Measurements from ENCODE around the gene GRB10. TPM values are rescaled to one million over a fixed set of nuclear protein-coding genes. Genes with fewer than 3 reads are reported as not detected.

Gene GRB10
- total RNA-seq, 4 donors from 2014 or later: 33.9 to 72.6 (median 41.8) TPM

DNA sequence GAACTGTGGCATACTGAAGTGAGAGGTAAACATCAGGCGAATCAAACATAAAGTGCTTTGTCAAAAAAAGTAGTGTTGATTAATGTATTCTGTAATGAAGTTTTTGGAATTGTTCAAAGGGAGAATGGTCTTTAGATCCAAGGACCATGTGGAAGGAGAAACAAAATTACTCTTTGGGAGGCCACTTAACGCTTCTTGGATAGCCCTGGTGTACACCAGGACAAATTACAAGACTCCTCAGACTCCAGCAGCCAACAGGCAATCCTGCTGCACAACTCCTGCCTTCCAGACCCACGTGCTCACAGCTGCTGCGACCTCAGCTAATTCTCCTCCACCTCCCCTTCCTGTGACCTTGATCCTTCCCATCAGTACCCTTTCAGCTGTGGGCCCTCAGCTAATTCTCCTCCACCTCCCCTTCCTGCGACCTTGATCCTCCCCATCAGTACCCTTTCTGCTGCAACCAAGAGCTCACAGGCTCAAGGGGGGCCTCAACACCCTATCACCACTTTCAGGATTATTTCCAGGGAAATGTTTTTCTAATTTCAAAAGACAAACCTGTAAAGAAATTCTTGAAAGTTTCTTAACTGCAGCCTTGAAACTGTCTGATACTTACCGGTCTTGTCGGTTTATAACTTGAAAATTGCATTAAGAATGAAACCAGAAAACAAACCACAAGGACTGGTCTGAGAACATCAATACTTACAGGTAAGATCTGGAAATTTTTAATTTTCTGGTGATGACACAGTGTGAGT lies 187.8 kb downstream of the GRB10 start:
- no peak overlapping the region for H3K27ac ChIP-seq
- no peaks in the 10 kb centered on the region for H3K36me3 ChIP-seq
- TF ChIP-seq, protein P1, sequence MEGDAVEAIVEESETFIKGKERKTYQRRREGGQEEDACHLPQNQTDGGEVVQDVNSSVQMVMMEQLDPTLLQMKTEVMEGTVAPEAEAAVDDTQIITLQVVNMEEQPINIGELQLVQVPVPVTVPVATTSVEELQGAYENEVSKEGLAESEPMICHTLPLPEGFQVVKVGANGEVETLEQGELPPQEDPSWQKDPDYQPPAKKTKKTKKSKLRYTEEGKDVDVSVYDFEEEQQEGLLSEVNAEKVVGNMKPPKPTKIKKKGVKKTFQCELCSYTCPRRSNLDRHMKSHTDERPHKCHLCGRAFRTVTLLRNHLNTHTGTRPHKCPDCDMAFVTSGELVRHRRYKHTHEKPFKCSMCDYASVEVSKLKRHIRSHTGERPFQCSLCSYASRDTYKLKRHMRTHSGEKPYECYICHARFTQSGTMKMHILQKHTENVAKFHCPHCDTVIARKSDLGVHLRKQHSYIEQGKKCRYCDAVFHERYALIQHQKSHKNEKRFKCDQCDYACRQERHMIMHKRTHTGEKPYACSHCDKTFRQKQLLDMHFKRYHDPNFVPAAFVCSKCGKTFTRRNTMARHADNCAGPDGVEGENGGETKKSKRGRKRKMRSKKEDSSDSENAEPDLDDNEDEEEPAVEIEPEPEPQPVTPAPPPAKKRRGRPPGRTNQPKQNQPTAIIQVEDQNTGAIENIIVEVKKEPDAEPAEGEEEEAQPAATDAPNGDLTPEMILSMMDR (IDR thresholded peaks at IDR 0.05): no peak
- TF ChIP-seq POLR2A (IDR thresholded peaks at IDR 0.05): no peak
- intact Hi-C loops (cut with DNase I; ENCODE audit: low total_unique reads): no loop called here
- no peaks in the 10 kb centered on the region for H3K9me3 ChIP-seq
- no peak overlapping the region for H3K4me3 ChIP-seq
- no peak for DNase-seq
- no peaks in the 10 kb centered on the region for H3K27me3 ChIP-seq
- H3K4me1 ChIP-seq: no peaks in the 10 kb centered on the region

DNA sequence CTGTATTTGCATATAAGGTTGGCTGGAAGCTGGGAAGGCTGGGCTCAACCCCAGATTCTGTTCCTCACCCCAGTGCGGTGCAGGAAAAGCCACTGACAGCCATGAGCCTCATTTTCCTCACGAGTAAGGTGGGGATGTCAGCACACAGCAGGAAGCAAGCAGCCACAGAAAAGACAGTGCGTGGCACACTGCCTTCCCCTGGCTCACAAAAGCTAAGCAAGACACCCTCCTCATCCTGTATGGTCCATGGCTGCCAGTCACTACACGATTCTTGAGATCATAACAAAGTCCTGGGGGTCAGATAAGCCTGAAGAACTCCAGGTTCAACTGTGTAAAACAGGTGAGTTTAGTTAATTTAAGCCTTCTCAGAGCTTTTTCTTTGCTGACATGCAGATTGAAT lies 188.6 kb downstream of the GRB10 start:
- intact Hi-C loops (cut with DNase I; ENCODE audit: low total_unique reads): no loop called here
- no peak overlapping the region for H3K27ac ChIP-seq
- no peaks in the 10 kb centered on the region for H3K27me3 ChIP-seq
- TF ChIP-seq, protein P1 (IDR thresholded peaks at IDR 0.05): no peak
- no peak for TF ChIP-seq POLR2A (IDR thresholded peaks at IDR 0.05)
- DNase-seq: no peak
- H3K4me3 ChIP-seq: no peak overlapping the region
- no peaks in the 10 kb centered on the region for H3K9me3 ChIP-seq
- H3K36me3 ChIP-seq: no peaks in the 10 kb centered on the region
- no peaks in the 10 kb centered on the region for H3K4me1 ChIP-seq

DNA sequence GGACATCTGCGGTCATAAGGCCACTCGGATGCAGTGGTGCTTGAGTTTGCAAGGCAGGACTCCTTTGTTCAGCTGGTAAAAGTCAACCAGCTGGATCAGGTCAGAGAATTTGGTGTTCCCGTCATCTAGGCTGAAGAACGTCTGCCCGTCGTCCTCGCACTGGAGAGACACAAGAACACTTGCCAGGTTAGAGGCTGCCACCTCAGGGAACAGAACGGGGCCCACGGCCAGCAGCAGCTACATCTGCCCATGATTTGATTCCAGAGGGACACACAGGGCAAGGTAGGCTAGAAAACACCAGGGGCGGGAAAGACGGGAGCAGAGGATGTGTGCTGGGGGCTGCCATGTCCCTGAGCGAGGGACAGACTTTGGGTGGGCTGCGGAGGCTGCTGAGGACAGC lies 189.8 kb downstream of the GRB10 start:
- Histone ChIP-seq H3K36me3 (no peaks in the 10 kb centered on the region), H3K27ac (no peak overlapping the region)
- intact Hi-C loops (cut with DNase I; ENCODE audit: low total_unique reads): no loop called here

DNA sequence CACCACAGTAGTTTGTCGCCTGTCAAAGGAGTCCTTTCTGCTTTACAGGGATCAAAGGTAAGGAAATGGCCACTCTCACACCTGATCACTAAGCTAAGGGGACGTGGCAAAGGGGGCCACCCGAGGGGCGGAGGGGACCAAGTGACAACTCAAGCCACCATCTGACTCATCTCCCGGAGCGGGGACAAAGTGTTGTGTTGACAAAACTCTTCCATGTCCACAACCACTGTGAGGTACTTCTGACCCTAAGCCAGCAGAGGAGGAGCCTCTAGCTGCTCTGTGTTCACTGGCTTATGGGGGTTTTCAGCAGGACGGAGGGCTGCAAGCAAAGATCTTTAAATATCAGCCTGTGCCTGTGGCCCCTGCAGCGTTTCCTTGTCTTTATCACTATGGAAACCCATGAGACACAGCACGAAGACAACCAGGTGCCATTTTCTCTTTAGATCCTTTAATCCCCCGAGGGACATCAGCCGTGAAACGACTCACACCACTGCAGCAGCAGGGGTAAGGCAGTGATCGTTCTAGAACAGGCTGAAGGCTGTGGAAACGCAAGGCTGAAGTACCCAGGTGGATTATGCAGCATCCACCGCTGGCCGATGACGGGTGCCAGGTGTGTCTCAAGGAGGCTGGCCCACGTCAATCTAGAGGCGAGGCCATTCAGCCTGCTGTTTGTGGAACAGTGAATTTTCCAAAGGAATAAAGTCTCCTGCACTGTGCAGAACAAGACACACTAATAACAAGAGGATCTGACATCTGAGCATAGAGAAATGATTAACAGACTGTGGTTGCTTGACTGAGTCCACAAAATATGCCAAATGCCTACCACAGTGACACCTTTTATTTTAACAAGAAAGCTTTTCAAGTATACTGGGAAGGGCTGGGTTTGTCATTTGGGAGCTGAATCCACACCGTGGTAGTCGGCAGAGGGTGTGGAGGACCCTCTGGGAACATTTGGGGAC lies 190.9 kb downstream of the GRB10 start:
- no peak overlapping the region for H3K4me3 ChIP-seq
- no peaks in the 10 kb centered on the region for H3K9me3 ChIP-seq
- intact Hi-C loops (cut with DNase I; ENCODE audit: low total_unique reads): no loop called here
- H3K4me1 ChIP-seq: no peaks in the 10 kb centered on the region
- H3K36me3 ChIP-seq: no peaks in the 10 kb centered on the region
- DNase-seq: no peak
- H3K27ac ChIP-seq: no peak overlapping the region
- TF ChIP-seq POLR2A (IDR thresholded peaks at IDR 0.05): no peak
- TF ChIP-seq, protein P1 (IDR thresholded peaks at IDR 0.05): no peak
- H3K27me3 ChIP-seq: no peaks in the 10 kb centered on the region

More for the DNA sequence above, 189.8 kb downstream of the GRB10 start:
- TF ChIP-seq, protein P1 (IDR thresholded peaks at IDR 0.05): no peak
- no peak for TF ChIP-seq POLR2A (IDR thresholded peaks at IDR 0.05)
- Histone ChIP-seq H3K4me1 (no peaks in the 10 kb centered on the region), H3K9me3 (no peaks in the 10 kb centered on the region), H3K27me3 (no peaks in the 10 kb centered on the region), H3K4me3 (no peak overlapping the region)
- no peak for DNase-seq

DNA sequence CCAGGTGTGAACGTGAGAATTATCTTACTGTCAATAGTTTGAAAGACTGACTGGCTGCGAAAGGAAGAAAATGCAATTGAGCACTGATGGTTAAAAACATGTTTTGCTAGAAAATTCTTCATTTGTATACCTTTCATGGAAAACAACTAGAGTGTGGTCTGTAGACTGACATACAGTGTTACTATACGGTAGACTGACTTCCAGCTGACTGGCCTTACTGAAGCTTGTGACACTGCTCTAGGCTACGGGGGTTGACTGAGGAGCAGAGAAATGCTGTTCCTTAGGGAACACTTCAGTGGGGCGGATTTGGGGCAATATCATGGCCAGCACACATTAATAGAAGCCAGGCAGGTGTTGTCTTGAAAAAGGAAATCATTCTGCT lies 191.6 kb downstream of the GRB10 start:
- Histone ChIP-seq H3K27me3 (no peaks in the 10 kb centered on the region), H3K4me1 (no peaks in the 10 kb centered on the region), H3K36me3 (no peaks in the 10 kb centered on the region), H3K27ac (no peak overlapping the region), H3K9me3 (no peaks in the 10 kb centered on the region), H3K4me3 (no peak overlapping the region)
- intact Hi-C loops (cut with DNase I; ENCODE audit: low total_unique reads): no loop called here
- TF ChIP-seq, protein P1 (IDR thresholded peaks at IDR 0.05): no peak
- no peak for TF ChIP-seq POLR2A (IDR thresholded peaks at IDR 0.05)
- no peak for DNase-seq

Measured in uterus (tissue), 4 donors.